ENCODE results near the gene TINAG. TPM values are rescaled to one million over a fixed set of nuclear protein-coding genes. Genes with fewer than 3 reads are reported as not detected.

Gene TINAG
- total and polyA plus RNA-seq, 7 donors, result 0.03 to 0.27 (median 0.04) TPM; not detected in 2

Other genes starting within 250 kb of the TINAG start
- gene MLIP, start 197.0 kb upstream of the TINAG start, total RNA-seq, result 100 to 1,000 TPM; 140 to 365 (median 171) TPM
- 100 to 1,000 TPM in 2 of 3 donors, 10 to 100 TPM in 1; 51.5 to 163 (median 119) TPM for gene MLIP, start 197.0 kb upstream of the TINAG start, polyA plus RNA-seq